ENCODE data around the gene ANKRD44.
"Not testable (repeated sequence)": the region's sequence is repeated elsewhere in the genome, so short reads cannot be mapped to it uniquely, and the experiment has no call there.

The ANKRD44 gene

DNA sequence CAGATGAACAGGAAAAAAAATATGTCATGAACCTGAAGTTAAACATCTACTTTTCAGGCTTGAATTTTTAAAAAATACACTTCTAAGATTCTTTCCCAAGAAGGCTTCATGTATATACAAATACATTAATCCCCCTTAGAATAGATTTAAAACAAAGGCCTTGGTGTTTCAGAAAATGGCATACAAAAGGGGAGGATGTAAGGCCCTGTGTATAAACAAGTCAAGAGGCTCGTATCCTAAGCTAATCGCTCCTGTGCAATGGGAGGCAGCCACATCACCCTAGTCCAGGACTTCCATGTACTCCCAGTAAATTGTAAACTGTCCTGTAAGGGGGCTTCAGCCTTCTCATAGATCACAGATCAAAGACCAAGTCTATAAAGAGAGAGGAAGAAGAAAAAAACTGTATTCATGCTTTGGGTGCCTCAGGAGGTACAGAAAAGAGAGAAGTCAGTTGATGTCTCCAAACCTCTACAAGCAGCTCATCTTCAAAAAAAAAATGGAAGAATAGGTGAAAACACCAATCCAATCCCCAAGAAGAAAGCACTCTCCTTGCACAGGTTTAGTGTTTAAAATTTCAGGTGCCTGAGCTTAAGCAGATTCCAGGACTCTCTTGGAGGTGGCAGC lies 53.9 kb downstream of the ANKRD44 start:
- no peak for DNase-seq

DNA sequence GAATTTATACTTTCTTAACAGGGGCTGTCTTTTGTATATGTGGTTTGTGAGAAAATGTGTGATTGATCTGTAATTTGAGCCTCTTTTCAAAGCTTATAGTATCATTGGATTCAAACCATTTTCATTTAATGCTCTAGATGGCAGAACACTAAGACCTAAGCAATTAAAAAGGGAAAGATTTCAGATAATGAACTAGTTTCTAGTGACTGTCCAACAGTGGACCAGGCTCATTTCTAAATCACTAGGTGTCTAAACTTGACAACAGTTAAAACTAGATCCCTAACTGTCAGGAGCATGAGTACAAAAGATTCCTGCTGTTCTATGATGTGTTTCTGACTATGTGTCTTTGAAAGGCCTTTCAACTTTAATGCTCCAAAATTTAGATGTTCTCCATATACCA lies 54.6 kb downstream of the ANKRD44 start:
- DNase-seq, result no peak

GRCh38 chr2:197255543-197255942 lies 55.0 kb downstream of the ANKRD44 start:
- peak; percentile 77 for DNase-seq

DNA sequence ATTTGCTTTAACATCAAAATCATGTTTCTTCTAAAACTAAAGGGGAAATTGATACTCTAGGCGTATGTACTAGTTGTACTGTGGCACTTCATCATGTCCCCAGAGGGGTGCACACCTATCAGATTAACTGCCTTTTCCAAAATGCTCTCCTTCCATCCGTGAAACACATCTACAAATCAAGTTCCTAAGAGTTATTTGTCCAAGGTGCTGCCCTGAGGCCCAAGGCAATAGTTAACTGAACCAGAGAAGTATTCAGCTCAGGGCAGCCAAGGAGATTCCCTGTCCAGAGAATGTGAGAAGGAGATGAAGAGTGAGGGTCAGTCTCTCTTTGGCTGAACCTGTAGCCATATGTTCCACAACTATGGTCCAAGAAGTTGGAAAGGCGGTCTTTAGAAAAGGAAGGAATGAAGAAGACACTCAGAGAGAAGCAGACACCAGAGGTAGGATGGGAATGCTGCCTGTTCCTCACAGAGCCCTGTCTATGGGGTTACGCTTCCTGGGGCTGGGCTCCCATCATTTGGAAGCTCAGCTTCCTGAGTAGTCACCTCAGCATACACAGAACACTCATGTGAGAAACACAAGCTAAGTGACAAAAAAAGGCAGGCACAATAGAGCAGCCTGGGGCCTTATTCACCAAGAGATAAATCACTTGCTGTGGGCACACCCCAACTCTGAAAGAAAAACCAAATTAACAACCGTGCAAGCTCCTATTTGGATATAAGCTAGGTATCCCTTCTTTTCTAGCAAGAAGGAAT lies 55.6 kb downstream of the ANKRD44 start:
- no peak for DNase-seq

DNA sequence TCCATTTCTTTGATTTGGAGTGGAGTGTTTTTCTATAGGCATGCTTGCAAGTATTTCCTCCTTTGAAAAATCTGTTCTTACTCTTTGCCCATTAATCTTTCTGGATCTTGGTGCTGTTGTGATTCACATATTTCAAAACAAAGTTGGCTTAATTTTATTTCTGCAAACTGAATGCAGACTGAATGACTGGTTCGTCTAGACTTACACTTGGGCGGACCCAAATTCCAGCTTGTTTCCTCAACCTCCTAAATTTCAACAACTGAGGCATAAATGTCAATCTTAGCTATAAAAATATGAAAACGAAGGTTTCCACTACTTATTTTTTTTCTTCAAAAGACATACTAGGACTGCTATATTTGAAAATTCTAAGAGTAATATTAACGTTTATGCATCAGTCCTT lies 59.0 kb downstream of the ANKRD44 start:
- DNase-seq, result no peak

DNA sequence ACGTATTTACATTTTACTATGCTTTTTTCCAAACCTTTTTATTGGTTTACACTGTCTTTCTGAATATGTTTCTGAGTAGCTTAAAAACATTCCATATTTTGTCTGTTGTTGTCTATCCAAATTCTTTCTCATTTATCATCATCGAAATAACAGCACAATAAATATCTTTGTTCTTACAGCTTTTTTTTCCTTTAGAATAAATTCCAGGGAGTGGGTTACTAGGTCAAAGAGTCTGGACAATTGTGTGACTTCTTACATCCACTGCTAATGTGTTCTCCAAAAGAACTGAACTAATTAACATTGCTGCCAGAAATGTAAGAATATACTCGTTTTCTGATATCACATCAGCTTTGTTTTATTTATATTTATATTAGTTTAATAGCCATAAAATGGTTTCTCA lies 59.4 kb downstream of the ANKRD44 start:
- no peak for DNase-seq

- DNase-seq, result no peak
Observed at GRCh38 chr2:197250084-197250397, 60.5 kb downstream of the ANKRD44 start.

- DNase-seq, result no peak
Observed at GRCh38 chr2:197249381-197250083, 61.0 kb downstream of the ANKRD44 start.

- DNase-seq, result no peak
Observed at GRCh38 chr2:197248623-197249022, 62.0 kb downstream of the ANKRD44 start.

- no peak for DNase-seq
Observed at GRCh38 chr2:197248001-197248401, 62.6 kb downstream of the ANKRD44 start.

- no peak for DNase-seq
Observed at GRCh38 chr2:197247083-197247482, 63.5 kb downstream of the ANKRD44 start.

DNA sequence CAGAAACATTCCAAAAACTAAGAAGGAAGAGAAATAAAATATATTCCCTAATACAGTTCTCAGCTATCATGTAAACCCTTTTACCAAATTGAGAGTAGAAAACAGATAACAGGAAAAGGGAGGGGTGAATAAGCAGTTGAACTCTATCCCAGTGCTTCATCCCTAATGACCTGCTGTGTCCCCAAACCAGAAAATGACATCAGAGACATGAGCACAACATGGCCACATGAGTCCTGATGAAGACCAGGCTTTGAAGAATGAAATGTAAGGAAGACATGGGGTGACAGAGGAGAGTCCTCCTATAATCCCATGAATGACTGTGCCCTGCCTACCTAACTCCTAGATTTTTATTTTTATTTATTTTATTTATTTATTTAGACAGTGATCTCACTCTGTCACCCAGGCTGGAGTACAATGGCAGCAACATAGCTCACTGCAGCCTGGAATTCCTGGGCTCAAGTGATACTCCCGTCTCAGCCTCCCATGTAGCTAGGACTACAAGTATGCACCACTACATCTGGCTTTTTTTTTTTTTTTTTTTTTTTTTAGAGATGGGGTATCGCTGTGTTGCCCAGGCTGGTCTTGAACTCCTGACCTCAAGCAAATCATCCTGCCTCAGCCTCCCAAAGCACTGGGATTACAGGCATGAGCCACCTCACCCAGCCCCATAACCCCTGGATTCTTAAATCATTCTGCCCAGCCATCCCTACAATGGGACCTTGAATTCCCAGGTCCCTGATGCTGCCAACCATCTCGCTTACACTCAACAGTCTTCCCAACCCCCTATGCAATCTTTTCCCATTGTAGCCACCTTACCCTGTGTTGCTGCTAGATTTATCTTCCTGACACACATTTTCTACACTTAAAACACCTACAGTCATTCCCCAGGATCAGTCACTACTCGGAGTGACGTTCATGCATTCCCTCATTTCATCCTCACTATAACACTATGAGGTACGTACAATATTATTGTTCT lies 64.5 kb downstream of the ANKRD44 start:
- no peak for DNase-seq

DNA sequence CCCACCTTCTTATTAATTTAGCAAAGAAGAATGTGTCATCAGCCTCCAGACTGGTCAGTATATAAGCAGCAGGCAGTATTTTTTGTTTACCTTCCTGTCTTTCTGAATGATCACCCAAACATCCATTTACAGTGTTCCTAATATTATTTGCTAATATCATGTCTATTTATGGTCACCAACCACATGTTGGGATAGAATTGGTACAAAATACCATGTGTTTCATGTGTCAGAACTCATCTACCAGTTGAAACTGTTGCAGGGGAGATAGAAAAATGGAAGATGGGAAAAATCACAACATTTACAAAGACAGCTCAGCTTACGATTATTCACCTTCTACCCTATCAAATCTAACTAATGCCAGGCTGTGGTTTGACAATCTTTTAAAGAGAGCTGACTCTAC lies 66.2 kb downstream of the ANKRD44 start:
- DNase-seq, result no peak

DNA sequence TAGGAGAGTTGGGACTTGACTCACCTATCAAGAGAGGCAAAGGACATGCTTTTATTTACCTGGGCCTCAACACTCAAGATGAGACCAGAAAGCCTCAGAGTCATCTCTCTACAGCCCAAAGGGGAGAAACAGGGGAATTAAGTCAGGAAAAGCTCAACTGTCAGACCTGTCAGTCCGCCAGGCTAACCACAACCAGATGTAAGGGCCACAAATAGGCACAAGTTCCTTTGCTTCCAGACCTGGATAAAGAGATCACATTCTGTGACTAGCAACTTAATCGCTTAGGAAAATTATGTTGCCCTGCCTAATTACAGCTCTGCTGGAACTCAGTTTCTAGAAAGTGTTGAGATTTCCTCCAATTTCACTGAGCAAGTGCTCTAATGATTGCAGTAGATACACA lies 67.9 kb downstream of the ANKRD44 start:
- no peak for DNase-seq

DNA sequence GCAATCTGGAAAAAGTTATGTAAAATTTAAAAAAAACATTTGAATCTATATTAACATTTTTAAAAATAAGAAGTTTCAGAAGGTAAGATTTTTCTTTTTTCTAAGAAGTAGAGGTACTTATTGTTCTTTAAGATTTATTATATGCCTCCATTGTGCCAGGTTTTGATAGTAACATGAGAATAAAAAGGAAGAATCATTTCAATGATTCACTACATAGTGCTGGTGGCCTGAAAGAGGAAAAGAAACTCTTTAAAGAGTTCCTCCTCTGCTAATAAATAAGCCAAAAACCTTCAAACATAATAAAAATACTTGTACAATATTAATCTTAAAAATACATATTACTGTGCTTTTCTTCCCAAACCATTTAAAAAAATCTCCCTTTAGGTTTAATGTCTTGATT lies 69.0 kb downstream of the ANKRD44 start:
- DNase-seq, result no peak

DNA sequence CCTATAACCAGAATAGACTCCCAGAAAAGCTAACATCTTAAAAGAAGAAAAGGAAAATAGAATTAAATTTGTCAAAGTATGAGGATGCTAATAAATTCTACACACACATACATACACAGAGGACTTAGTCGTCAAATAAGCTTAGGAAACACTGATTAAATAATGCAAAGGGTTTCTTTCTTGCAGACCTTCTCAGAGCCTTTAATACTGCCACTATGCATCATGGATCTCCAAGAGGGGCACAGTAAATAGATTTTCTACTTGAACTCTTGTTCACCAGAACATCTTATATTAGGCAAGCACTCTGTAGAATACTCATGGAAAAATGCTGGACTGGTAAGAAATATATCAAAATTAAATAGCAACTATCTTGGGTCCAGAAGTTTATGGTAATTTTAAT lies 69.4 kb downstream of the ANKRD44 start:
- DNase-seq, result no peak

- no peak for DNase-seq
Observed at GRCh38 chr2:197240421-197241041, 70.0 kb downstream of the ANKRD44 start.

- DNase-seq, result not testable (repeated sequence)
Observed at GRCh38 chr2:197240018-197240417, 70.6 kb downstream of the ANKRD44 start.

DNA sequence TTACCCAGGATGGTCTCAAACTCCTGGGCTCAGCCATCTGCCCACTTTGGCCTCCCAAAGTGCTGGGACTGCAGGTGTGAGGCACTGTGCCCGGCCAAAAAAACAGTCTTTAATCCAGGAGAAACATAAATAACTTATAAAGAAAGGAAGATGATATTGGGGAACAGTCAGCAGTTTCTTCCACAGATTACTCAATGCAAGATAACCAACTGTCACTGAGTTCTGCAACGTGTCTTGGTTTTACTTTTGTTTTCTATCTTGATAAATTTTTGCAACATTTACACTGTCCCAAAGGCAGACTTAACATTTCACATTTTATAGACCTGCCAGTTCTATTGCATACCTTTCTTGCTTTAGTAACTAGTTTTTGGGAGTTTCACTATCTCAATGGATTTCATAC lies 71.1 kb downstream of the ANKRD44 start:
- no peak for DNase-seq

DNA sequence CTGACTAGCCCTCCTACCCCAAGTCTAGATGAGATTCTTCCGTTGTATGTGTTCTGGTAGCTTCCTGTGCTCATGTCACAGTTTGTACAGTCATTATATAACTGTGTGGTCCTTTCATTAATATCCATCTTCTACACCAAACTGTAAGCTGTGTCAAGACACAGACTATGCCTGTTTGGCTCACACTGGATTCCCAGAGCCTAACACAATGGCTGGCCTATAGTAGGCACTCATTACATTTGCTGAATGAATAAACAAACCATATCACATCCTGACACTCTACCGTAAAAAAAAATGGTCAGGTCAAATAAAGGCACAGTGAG lies 72.6 kb downstream of the ANKRD44 start:
- DNase-seq, result no peak

DNA sequence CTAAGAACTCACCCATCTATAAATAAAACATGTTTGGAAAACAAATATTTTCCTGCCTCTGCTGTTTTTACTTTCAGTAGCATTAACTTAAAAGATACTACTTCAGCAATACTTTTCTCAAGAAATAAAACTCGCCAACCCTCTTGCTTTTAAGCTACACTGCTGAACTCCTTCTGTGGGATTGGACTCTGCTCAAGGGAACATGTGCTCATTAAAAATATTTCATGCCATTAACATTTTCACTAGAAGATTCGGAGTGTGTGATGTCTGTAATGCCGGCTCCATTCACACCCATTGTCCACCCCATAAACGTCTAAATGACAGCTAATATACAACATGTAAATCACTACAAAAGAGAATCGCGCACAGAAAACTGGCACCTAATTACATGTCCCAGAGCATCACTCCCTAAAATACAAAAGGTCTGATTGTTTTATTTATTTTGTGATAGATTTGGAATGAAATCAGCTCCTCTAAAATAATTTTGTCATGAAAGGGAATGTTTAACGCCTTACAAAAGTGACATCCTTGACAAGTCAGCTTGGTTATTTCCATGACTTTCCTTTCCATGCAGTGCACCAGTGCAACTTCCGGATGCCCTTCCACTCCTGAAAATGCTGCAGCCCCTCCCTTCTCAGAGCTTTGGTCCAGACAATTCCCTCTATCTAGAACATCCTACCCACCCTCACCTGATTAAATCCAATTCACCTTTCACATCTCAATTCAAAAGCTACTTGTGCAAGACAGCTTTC lies 73.1 kb downstream of the ANKRD44 start:
- DNase-seq, result no peak

DNA sequence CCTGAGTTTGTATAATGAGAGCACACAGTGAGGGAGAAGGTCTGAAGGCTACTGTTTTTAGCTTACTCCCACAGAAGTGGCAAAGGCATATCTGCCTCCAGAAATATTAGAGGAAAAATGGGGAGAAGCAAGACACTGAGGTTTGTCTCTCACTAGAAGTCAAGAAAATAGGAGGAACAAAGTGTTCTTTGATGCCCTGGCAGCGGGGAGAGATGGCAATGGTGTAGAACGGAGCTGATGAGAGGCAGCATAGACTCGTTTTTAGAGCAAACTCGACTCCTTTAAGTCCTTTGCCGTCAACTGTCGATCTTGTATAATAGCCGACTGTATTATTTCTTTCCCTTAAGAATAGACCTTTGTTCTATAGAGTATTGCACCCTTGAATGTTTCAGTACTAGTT lies 73.8 kb downstream of the ANKRD44 start:
- no peak for DNase-seq

Data from activated naive CD4-positive, alpha-beta T cell treated with Interleukin-2 at 50 U/mL for 16 hours (primary cell).